Left ventricle myocardium inferior (tissue), 1 donor: ENCODE data around the gene TMEM255A. TPM values are rescaled to one million over a fixed set of nuclear protein-coding genes. Genes with fewer than 3 reads are reported as not detected.
"Not testable (repeated sequence)": the region's sequence is repeated elsewhere in the genome, so short reads cannot be mapped to it uniquely, and the experiment has no call there.

Experiments
- DNase-seq: peaks from one replicate; pipeline ENCODE4 v3.0.0-alpha.2; 2020
- H3K27ac ChIP-seq: fragments of 200-600 bp; replicated peaks from 2 replicates; pipeline ENCODE4 v1.8.0; 2021
- H3K27me3 ChIP-seq: fragments of 200-600 bp; 2 replicates; pipeline ENCODE4 v1.8.0; 2021; ENCODE audit warnings: low read depth
- H3K36me3 ChIP-seq: fragments of 200-600 bp; 2 replicates; pipeline ENCODE4 v1.8.0; 2021
- H3K4me1 ChIP-seq: fragments of 200-600 bp; 2 replicates; pipeline ENCODE4 v1.8.0; 2021
- H3K4me3 ChIP-seq: fragments of 200-600 bp; 2 replicates; pipeline ENCODE4 v1.8.0; 2021; ENCODE audit warnings: mild to moderate bottlenecking, moderate library complexity
- H3K9me3 ChIP-seq: fragments of 200-600 bp; replicated peaks from 2 replicates; pipeline ENCODE4 v1.8.0; 2021
- intact Hi-C: fragments of 100-400 bp; cut with micrococcal nuclease; formaldehyde crosslinking; loops from one replicate; pipeline ENCODE4 v1.11.0; 2022
- long read RNA-seq: library from polyadenylated mRNA; unstranded; transcript quantifications from one replicate; pipeline ENCODE4 v2.0.0, GENCODE V29; 2021
- total RNA-seq: library from RNA; stranded (reverse); fragmentation: NEBNext Ultra II Directional; extraction: Animal tissue kit (Norgen Biotek cat#: 25700); gene quantifications from one replicate; pipeline ENCODE4 v1.2.1, GENCODE V29; 2021
- TF ChIP-seq, protein P1 (sequence below): fragments of 200-600 bp; IDR thresholded peaks from 2 replicates; pipeline ENCODE4 v1.8.0; 2021; ENCODE audit warnings: antibody characterized with exemption, mild to moderate bottlenecking, borderline replicate concordance
- donor health status: DM: no; HTN: yes; CAD: no; lungs with severe emphysema.

The TMEM255A gene
- 0.38 TPM for total RNA-seq
- long read RNA-seq: 0 reads

GRCh38 chrX:120310861-120311726, at the start of gene TMEM255A:
TMEM255A (minus strand) TSS chrX:120311461; CDS start chrX:120311309, 152 bp downstream.
- DNase-seq: no peak
- Histone ChIP-seq H3K4me1 (peaks cover 25% of the 10 kb centered on the region), H3K4me3 (peak within 1 kb of the TSS; percentile 63), H3K36me3 (no peaks in the 10 kb centered on the region), H3K9me3 (no peaks in the 10 kb centered on the region), H3K27me3 (peaks cover 73% of the 10 kb centered on the region), H3K27ac (no peak within 1 kb of the TSS)
- TF ChIP-seq, protein P1, sequence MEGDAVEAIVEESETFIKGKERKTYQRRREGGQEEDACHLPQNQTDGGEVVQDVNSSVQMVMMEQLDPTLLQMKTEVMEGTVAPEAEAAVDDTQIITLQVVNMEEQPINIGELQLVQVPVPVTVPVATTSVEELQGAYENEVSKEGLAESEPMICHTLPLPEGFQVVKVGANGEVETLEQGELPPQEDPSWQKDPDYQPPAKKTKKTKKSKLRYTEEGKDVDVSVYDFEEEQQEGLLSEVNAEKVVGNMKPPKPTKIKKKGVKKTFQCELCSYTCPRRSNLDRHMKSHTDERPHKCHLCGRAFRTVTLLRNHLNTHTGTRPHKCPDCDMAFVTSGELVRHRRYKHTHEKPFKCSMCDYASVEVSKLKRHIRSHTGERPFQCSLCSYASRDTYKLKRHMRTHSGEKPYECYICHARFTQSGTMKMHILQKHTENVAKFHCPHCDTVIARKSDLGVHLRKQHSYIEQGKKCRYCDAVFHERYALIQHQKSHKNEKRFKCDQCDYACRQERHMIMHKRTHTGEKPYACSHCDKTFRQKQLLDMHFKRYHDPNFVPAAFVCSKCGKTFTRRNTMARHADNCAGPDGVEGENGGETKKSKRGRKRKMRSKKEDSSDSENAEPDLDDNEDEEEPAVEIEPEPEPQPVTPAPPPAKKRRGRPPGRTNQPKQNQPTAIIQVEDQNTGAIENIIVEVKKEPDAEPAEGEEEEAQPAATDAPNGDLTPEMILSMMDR: no peak
- intact Hi-C loops: no loop called here

DNA sequence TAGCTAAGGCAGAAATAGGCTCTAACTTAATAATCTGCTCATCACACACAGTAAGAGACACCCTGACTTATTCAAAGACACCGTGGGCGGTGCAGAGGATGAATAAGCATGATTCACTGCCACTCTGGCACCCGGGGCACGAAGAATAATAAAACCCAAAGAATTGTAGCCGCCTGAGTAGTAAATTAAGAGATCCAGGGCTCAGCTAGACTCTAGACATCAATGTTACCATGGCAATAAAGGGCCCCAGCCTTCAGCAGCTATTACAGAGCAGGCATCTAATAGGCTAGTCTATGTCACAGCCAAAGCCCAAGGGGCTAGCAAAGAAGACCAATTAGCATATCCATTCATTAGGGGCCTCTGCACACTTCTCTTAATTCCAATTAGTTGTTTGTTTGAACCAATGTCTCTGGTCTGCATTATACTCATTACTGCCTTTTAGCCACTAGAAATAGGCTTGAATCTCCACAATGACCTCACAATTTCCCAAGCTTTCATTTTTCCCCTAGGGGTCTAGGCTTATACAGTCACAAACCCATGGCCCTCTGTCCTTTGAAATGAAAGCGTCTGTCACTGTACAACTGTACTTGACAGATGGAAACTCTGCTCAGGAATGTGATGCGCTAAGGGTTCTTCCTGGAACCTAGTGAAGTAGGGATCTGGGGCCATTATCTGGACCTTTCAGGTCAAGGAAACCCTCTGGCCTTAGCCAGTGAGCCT, 47.6 kb upstream of the TMEM255A start:
- Histone ChIP-seq H3K27me3 (no peaks in the 10 kb centered on the region), H3K4me1 (no peaks in the 10 kb centered on the region), H3K9me3 (no peaks in the 10 kb centered on the region), H3K4me3 (no peak overlapping the region), H3K27ac (no peak overlapping the region), H3K36me3 (no peaks in the 10 kb centered on the region)
- TF ChIP-seq, protein P1: no peak
- intact Hi-C loops: no loop called here
- DNase-seq: no peak

- H3K9me3 ChIP-seq: no peaks in the 10 kb centered on the region
- DNase-seq: no peak
- intact Hi-C loops: no loop called here
- no peaks in the 10 kb centered on the region for H3K36me3 ChIP-seq
- TF ChIP-seq, protein P1: no peak
- H3K27ac ChIP-seq: no peak overlapping the region
- H3K4me3 ChIP-seq: no peak overlapping the region
- no peaks in the 10 kb centered on the region for H3K4me1 ChIP-seq
- no peaks in the 10 kb centered on the region for H3K27me3 ChIP-seq
Measured at GRCh38 chrX:120357186-120357585, 45.9 kb upstream of the TMEM255A start.

DNA sequence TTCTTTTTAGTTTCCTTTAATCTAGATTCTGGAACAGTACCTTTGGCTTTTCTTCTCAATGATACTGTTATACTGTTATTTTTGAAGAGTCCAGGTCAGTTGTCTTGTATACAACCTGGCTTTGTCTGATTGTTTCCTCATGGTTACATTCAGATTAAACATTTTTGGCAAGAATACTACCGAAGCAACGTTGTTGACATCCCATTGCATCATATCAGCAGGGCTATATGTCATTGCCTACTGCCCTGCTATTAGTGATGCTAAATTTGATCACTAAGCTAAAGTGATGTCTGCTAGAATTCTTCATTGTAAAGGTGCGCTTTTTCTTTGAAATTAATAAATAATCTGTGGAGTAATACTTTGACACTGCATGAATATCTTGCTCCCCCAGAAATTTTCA, 44.8 kb upstream of the TMEM255A start:
- TF ChIP-seq, protein P1: no peak
- no peak overlapping the region for H3K4me3 ChIP-seq
- no peaks in the 10 kb centered on the region for H3K27me3 ChIP-seq
- no peak for DNase-seq
- H3K4me1 ChIP-seq: no peaks in the 10 kb centered on the region
- H3K9me3 ChIP-seq: no peaks in the 10 kb centered on the region
- no peak overlapping the region for H3K27ac ChIP-seq
- H3K36me3 ChIP-seq: no peaks in the 10 kb centered on the region
- intact Hi-C loops: no loop called here

- Histone ChIP-seq H3K36me3 (no peaks in the 10 kb centered on the region), H3K9me3 (no peaks in the 10 kb centered on the region), H3K4me3 (no peak overlapping the region), H3K27ac (no peak overlapping the region), H3K27me3 (no peaks in the 10 kb centered on the region), H3K4me1 (no peaks in the 10 kb centered on the region)
- TF ChIP-seq, protein P1: no peak
- intact Hi-C loops: no loop called here
- no peak for DNase-seq
Measured at GRCh38 chrX:120350450-120351138, 39.3 kb upstream of the TMEM255A start.

- H3K4me3 ChIP-seq, DNase-seq, intact Hi-C loops, H3K36me3 ChIP-seq, H3K4me1 ChIP-seq, H3K9me3 ChIP-seq, H3K27ac ChIP-seq, H3K27me3 ChIP-seq: not testable (repeated sequence)
Measured at GRCh38 chrX:120344566-120344965, 33.3 kb upstream of the TMEM255A start.
